Measurements from ENCODE around the gene CNTN3.

Gene CNTN3

DNA sequence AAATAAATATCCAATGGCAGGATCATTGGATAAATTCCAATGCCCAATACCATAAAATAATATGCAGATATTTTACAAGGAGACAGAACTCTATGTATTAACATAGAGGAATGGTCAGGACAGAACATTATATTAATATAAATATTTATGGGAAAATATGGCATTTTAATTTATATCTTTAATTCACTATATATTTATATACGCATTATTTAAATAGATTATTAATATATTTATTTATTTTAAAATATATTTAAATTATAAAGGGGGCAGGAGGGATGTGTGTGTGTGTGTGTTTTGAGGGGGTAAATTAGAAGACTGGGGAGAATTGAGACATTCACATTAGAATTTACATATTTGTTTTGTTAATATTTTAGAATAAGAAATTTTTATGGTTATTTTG lies 31.6 kb upstream of the CNTN3 start:
- DNase-seq (ENCODE audit: low spot score), result no peak
- TF ChIP-seq, protein P1, sequence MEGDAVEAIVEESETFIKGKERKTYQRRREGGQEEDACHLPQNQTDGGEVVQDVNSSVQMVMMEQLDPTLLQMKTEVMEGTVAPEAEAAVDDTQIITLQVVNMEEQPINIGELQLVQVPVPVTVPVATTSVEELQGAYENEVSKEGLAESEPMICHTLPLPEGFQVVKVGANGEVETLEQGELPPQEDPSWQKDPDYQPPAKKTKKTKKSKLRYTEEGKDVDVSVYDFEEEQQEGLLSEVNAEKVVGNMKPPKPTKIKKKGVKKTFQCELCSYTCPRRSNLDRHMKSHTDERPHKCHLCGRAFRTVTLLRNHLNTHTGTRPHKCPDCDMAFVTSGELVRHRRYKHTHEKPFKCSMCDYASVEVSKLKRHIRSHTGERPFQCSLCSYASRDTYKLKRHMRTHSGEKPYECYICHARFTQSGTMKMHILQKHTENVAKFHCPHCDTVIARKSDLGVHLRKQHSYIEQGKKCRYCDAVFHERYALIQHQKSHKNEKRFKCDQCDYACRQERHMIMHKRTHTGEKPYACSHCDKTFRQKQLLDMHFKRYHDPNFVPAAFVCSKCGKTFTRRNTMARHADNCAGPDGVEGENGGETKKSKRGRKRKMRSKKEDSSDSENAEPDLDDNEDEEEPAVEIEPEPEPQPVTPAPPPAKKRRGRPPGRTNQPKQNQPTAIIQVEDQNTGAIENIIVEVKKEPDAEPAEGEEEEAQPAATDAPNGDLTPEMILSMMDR (IDR thresholded peaks at IDR 0.05; ENCODE audit: borderline replicate concordance, control extremely low read depth, extremely low read depth, insufficient read depth, missing control alignments), result no peak
- in situ Hi-C loops (cut with MboI; ENCODE audit: low sequenced_read_pairs, unreplicated experiment), result no loop called here

DNA sequence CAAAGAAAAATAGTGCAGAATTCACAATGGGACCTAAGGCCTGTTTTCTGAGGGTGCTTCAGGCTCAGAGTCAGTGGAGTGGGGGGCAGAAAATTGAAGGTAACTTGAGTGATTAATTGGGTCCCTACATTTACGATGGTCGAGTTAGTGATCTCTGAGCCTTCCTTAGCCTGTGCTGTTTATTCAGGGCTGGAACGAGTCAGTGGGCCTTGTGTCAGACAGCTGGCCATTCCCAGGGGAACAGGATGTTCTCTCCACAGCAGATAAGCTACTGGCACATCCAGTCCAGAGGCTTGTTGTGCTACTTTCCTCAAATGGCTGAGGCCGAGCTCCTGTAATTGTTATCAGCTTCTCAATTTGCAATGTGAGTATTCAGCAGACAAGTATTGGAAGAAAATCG lies 29.2 kb upstream of the CNTN3 start:
- no peak for DNase-seq (ENCODE audit: low spot score)
- in situ Hi-C loops (cut with MboI; ENCODE audit: low sequenced_read_pairs, unreplicated experiment), result no loop called here
- TF ChIP-seq, protein P1 (IDR thresholded peaks at IDR 0.05; ENCODE audit: borderline replicate concordance, control extremely low read depth, extremely low read depth, insufficient read depth, missing control alignments), result no peak

- TF ChIP-seq, protein P1 (IDR thresholded peaks at IDR 0.05; ENCODE audit: borderline replicate concordance, control extremely low read depth, extremely low read depth, insufficient read depth, missing control alignments), result no peak
- in situ Hi-C loops (cut with MboI; ENCODE audit: low sequenced_read_pairs, unreplicated experiment), result no loop called here
- DNase-seq (ENCODE audit: low spot score), result no peak
These were observed 28.4 kb upstream of the CNTN3 start for GRCh38 chr3:74642876-74643275.

- in situ Hi-C loops (cut with MboI; ENCODE audit: low sequenced_read_pairs, unreplicated experiment), result no loop called here
- TF ChIP-seq, protein P1 (IDR thresholded peaks at IDR 0.05; ENCODE audit: borderline replicate concordance, control extremely low read depth, extremely low read depth, insufficient read depth, missing control alignments), result no peak
- no peak for DNase-seq (ENCODE audit: low spot score)
These were observed 25.8 kb upstream of the CNTN3 start for GRCh38 chr3:74640211-74640610.

- in situ Hi-C loops (cut with MboI; ENCODE audit: low sequenced_read_pairs, unreplicated experiment), result no loop called here
- TF ChIP-seq, protein P1 (IDR thresholded peaks at IDR 0.05; ENCODE audit: borderline replicate concordance, control extremely low read depth, extremely low read depth, insufficient read depth, missing control alignments), result no peak
- no peak for DNase-seq (ENCODE audit: low spot score)
These were observed 25.2 kb upstream of the CNTN3 start for GRCh38 chr3:74639681-74640080.

GRCh38 chr3:74636981-74637380 lies 22.5 kb upstream of the CNTN3 start:
- in situ Hi-C loops (cut with MboI; ENCODE audit: low sequenced_read_pairs, unreplicated experiment), result no loop called here

More at GRCh38 chr3:74636981-74637380, 22.5 kb upstream of the CNTN3 start:
- TF ChIP-seq, protein P1 (IDR thresholded peaks at IDR 0.05; ENCODE audit: borderline replicate concordance, control extremely low read depth, extremely low read depth, insufficient read depth, missing control alignments), result no peak
- no peak for DNase-seq (ENCODE audit: low spot score)

Measured in GM13976 (cell line).